ENCODE measurements around the gene FCHSD2. TPM values are rescaled to one million over a fixed set of nuclear protein-coding genes. Genes with fewer than 3 reads are reported as not detected.

Gene FCHSD2
- total and polyA plus RNA-seq, 4 donors = 7.6 to 18.7 (median 9.9) TPM

GRCh38 chr11:73034777-73035176 is 107.3 kb downstream of the FCHSD2 start:
- Histone ChIP-seq H3K27me3 (ENCODE audit: control insufficient read depth in 4 of 4, insufficient read depth in 4 of 4, low read length in 3 of 4) (no peaks in the 10 kb centered on the region), H3K4me1 (ENCODE audit: control insufficient read depth in 4 of 4, insufficient read depth in 4 of 4, low read length in 3 of 4) (peaks cover 0 to 9% (median 5%) of the 10 kb centered on the region in 4 donors), H3K9me3 (ENCODE audit: control insufficient read depth in 4 of 4, low read length in 3 of 4) (no peaks in the 10 kb centered on the region), H3K36me3 (ENCODE audit: control insufficient read depth in 4 of 4, insufficient read depth in 3 of 4, low read depth in 1 of 4, low read length in 3 of 4) (peaks cover 0 to 2% (median 0%) of the 10 kb centered on the region in 4 donors), H3K4me3 (ENCODE audit: low read depth in 1 of 3, low read length in 3 of 3) (no peak overlapping the region), H3K27ac (ENCODE audit: low read depth in 1 of 2, low read length in 2 of 2) (no peak overlapping the region), H3K9ac (ENCODE audit: low read depth in 1 of 2, low read length in 2 of 2) (no peak overlapping the region)
- no peak for DNase-seq (ENCODE audit: low spot score)
- TF ChIP-seq FOXA1 (IDR thresholded peaks at IDR 0.05) (no peak), YY1 (IDR thresholded peaks at IDR 0.05) (no peak), GABPA (IDR thresholded peaks at IDR 0.05 in 1 of 2, conservative IDR thresholded peaks at IDR 0.05 in 1 of 2) (no peak), EGR1 (IDR thresholded peaks at IDR 0.05; ENCODE audit: low read depth in 2 of 2) (no peak), CTCF (IDR thresholded peaks at IDR 0.05; ENCODE audit: low read depth, low read length, missing input control) (no peak), HNF4A (conservative IDR thresholded peaks at IDR 0.05) (no peak), ATF3 (IDR thresholded peaks at IDR 0.05) (no peak), MAX (IDR thresholded peaks at IDR 0.05) (no peak), RXRA (IDR thresholded peaks at IDR 0.05) (no peak)
- 36% methylated on average over 1 of the region's 1 CpG for WGBS

GRCh38 chr11:73034331-73034730 is 107.8 kb downstream of the FCHSD2 start:
- Histone ChIP-seq H3K27me3 (ENCODE audit: control insufficient read depth in 4 of 4, insufficient read depth in 4 of 4, low read length in 3 of 4) (no peaks in the 10 kb centered on the region), H3K4me3 (ENCODE audit: low read depth in 1 of 3, low read length in 3 of 3) (no peak overlapping the region), H3K27ac (ENCODE audit: low read depth in 1 of 2, low read length in 2 of 2) (no peak overlapping the region), H3K9ac (ENCODE audit: low read depth in 1 of 2, low read length in 2 of 2) (no peak overlapping the region), H3K36me3 (ENCODE audit: control insufficient read depth in 4 of 4, insufficient read depth in 3 of 4, low read depth in 1 of 4, low read length in 3 of 4) (peaks cover 0 to 2% (median 0%) of the 10 kb centered on the region in 4 donors), H3K9me3 (ENCODE audit: control insufficient read depth in 4 of 4, low read length in 3 of 4) (no peaks in the 10 kb centered on the region), H3K4me1 (ENCODE audit: control insufficient read depth in 4 of 4, insufficient read depth in 4 of 4, low read length in 3 of 4) (peaks cover 0 to 9% (median 5%) of the 10 kb centered on the region in 4 donors)
- DNase-seq (ENCODE audit: low spot score) = no peak
- TF ChIP-seq FOXA2 (IDR thresholded peaks at IDR 0.05) (no peak), GABPA (IDR thresholded peaks at IDR 0.05 in 1 of 2, conservative IDR thresholded peaks at IDR 0.05 in 1 of 2) (no peak), JUND (IDR thresholded peaks at IDR 0.05) (no peak), ZBTB33 (IDR thresholded peaks at IDR 0.05) (no peak), YY1 (IDR thresholded peaks at IDR 0.05) (no peak), HNF4A (conservative IDR thresholded peaks at IDR 0.05) (no peak), RAD21 (IDR thresholded peaks at IDR 0.05) (no peak), FOXA1 (IDR thresholded peaks at IDR 0.05) (no peak), RXRA (IDR thresholded peaks at IDR 0.05) (no peak), MAX (IDR thresholded peaks at IDR 0.05) (no peak)
- 51% methylated on average over 3 of the region's 3 CpGs for WGBS

GRCh38 chr11:73030130-73030529 is 112.0 kb downstream of the FCHSD2 start:
- Histone ChIP-seq H3K27me3 (ENCODE audit: control insufficient read depth in 4 of 4, insufficient read depth in 4 of 4, low read length in 3 of 4) (no peaks in the 10 kb centered on the region), H3K36me3 (ENCODE audit: control insufficient read depth in 4 of 4, insufficient read depth in 3 of 4, low read depth in 1 of 4, low read length in 3 of 4) (no peaks in the 10 kb centered on the region), H3K4me1 (ENCODE audit: control insufficient read depth in 4 of 4, insufficient read depth in 4 of 4, low read length in 3 of 4) (peaks cover 0 to 9% (median 4%) of the 10 kb centered on the region in 4 donors), H3K9ac (ENCODE audit: low read depth in 1 of 2, low read length in 2 of 2) (no peak overlapping the region), H3K27ac (ENCODE audit: low read depth in 1 of 2, low read length in 2 of 2) (no peak overlapping the region), H3K9me3 (ENCODE audit: control insufficient read depth in 4 of 4, low read length in 3 of 4) (peaks cover 0 to under 1% (median 0%) of the 10 kb centered on the region in 4 donors), H3K4me3 (ENCODE audit: low read depth in 1 of 3, low read length in 3 of 3) (no peak overlapping the region)
- DNase-seq (ENCODE audit: low spot score) = no peak
- WGBS = 98% methylated on average over 3 of the region's 3 CpGs
- TF ChIP-seq YY1 (IDR thresholded peaks at IDR 0.05) (no peak), GABPA (IDR thresholded peaks at IDR 0.05 in 1 of 2, conservative IDR thresholded peaks at IDR 0.05 in 1 of 2) (no peak), MAX (IDR thresholded peaks at IDR 0.05) (no peak), FOXA1 (IDR thresholded peaks at IDR 0.05) (no peak), FOXA2 (IDR thresholded peaks at IDR 0.05) (no peak), SP1 (IDR thresholded peaks at IDR 0.05) (no peak), EGR1 (IDR thresholded peaks at IDR 0.05; ENCODE audit: low read depth in 2 of 2) (no peak), HNF4G (IDR thresholded peaks at IDR 0.05) (no peak), RXRA (IDR thresholded peaks at IDR 0.05) (no peak), CTCF (IDR thresholded peaks at IDR 0.05; ENCODE audit: low read depth, low read length, missing input control) (no peak), ZBTB33 (IDR thresholded peaks at IDR 0.05) (no peak), HNF4A (conservative IDR thresholded peaks at IDR 0.05) (no peak)

All from liver (tissue), 9 donors.